ENCODE data around the gene CPA2. TPM values are rescaled to one million over a fixed set of nuclear protein-coding genes. Genes with fewer than 3 reads are reported as not detected.

CPA2 gene
- total and polyA plus RNA-seq, 2 experiments from 2014 or later: 198 to 303 TPM

DNA sequence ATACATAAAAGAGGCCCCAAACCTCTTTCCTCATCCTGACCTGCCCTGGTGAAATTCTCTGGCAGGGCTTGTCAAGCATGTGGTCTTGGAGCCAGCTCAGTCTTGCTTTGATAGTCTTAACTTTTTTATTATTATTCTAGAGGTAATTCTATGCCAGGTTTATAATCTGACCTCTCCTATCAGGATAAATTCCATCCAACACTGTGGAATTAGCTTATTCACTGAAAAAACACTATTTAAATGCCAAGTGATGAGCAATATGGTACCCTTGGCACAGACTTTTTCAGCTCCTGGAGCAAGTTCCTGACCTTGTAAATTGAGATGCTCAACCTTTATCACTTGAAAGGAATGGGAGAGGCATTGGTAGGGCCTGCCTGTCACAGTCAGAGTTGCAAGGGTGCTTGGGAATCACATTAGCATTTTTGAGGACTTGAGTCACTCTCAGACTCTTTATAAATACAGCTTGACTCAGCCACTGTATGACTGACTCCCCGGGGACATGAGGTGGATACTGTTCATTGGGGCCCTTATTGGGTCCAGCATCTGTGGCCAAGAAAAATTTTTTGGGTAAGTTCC, 26.1 kb downstream of the CPA2 start, which contains the start of gene CPA4:
Gene CPA4, plus strand, starts transcription at position 480 of the 576 bp plus-strand sequence. Its CDS starts 20 bp downstream, at position 500.
- H4K20me1 ChIP-seq (ENCODE audit: insufficient read depth, poor library complexity, severe bottlenecking): no peaks in the 10 kb centered on the region
- no peaks in the 10 kb centered on the region for H3K36me3 ChIP-seq (replicated peaks; ENCODE audit: insufficient read depth, low read depth)
- no peaks in the 10 kb centered on the region for H3K27me3 ChIP-seq
- WGBS (ENCODE audit: low lambda C conversion rate, missing lambda C conversion rate): 44% methylated on average over 1 of the region's 1 CpG
- H2AFZ ChIP-seq: no peak within 1 kb of the TSS
- no peaks in the 10 kb centered on the region for H3K4me1 ChIP-seq (ENCODE audit: insufficient read depth)
- DNase-seq (ENCODE audit: low spot score): no peak
- H3K4me3 ChIP-seq: no peak within 1 kb of the TSS
- TF ChIP-seq EZH2 (IDR thresholded peaks at IDR 0.05; ENCODE audit: borderline replicate concordance): no peak
- TF ChIP-seq, protein P1, sequence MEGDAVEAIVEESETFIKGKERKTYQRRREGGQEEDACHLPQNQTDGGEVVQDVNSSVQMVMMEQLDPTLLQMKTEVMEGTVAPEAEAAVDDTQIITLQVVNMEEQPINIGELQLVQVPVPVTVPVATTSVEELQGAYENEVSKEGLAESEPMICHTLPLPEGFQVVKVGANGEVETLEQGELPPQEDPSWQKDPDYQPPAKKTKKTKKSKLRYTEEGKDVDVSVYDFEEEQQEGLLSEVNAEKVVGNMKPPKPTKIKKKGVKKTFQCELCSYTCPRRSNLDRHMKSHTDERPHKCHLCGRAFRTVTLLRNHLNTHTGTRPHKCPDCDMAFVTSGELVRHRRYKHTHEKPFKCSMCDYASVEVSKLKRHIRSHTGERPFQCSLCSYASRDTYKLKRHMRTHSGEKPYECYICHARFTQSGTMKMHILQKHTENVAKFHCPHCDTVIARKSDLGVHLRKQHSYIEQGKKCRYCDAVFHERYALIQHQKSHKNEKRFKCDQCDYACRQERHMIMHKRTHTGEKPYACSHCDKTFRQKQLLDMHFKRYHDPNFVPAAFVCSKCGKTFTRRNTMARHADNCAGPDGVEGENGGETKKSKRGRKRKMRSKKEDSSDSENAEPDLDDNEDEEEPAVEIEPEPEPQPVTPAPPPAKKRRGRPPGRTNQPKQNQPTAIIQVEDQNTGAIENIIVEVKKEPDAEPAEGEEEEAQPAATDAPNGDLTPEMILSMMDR (IDR thresholded peaks at IDR 0.05; ENCODE audit: poor library complexity): no peak
- TF ChIP-seq EZH2phosphoT487 (IDR thresholded peaks at IDR 0.05; ENCODE audit: low read depth, severe bottlenecking, unreplicated experiment): no peak
- no peak within 1 kb of the TSS for H3K4me2 ChIP-seq
- no peaks in the 10 kb centered on the region for H3K79me2 ChIP-seq
- no peaks in the 10 kb centered on the region for H3K9me3 ChIP-seq (ENCODE audit: low read depth)
- H3K9me2 ChIP-seq (replicated peaks; ENCODE audit: insufficient read depth): no peaks in the 10 kb centered on the region
- H3K27ac ChIP-seq: no peak within 1 kb of the TSS

DNA sequence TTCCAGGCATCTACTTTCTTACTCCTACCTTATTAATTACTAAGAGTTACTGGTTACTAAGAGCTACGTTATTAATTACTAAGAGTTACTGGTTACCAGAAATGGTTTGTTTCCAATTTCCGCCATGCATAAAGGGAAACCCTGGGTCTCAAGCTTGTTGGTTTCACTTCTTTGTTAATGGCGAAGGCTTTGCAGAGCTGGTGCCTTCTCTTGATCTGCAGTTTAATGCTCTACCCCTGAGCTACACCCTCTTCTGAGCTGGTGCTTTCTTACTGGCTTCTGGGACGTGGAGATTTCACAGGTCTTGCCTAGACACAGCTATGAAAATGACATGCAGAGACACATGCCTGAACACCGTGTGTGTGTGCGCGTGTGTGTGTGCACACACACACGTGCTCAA, 26.9 kb downstream of the CPA2 start:
- no peaks in the 10 kb centered on the region for H3K4me1 ChIP-seq (ENCODE audit: insufficient read depth)
- H3K4me3 ChIP-seq: no peak overlapping the region
- DNase-seq (ENCODE audit: low spot score): no peak
- H3K4me2 ChIP-seq: no peak overlapping the region
- no peaks in the 10 kb centered on the region for H3K36me3 ChIP-seq (replicated peaks; ENCODE audit: insufficient read depth, low read depth)
- WGBS (ENCODE audit: low lambda C conversion rate, missing lambda C conversion rate): 93% methylated on average over 8 of the region's 8 CpGs
- no peaks in the 10 kb centered on the region for H3K79me2 ChIP-seq
- no peaks in the 10 kb centered on the region for H4K20me1 ChIP-seq (ENCODE audit: insufficient read depth, poor library complexity, severe bottlenecking)
- no peaks in the 10 kb centered on the region for H3K9me3 ChIP-seq (ENCODE audit: low read depth)
- H2AFZ ChIP-seq: no peak overlapping the region
- H3K27me3 ChIP-seq: no peaks in the 10 kb centered on the region
- no peaks in the 10 kb centered on the region for H3K9me2 ChIP-seq (replicated peaks; ENCODE audit: insufficient read depth)
- TF ChIP-seq, protein P1 (IDR thresholded peaks at IDR 0.05; ENCODE audit: poor library complexity): no peak
- no peak for TF ChIP-seq EZH2 (IDR thresholded peaks at IDR 0.05; ENCODE audit: borderline replicate concordance)
- TF ChIP-seq EZH2phosphoT487 (IDR thresholded peaks at IDR 0.05; ENCODE audit: low read depth, severe bottlenecking, unreplicated experiment): no peak
- H3K27ac ChIP-seq: no peak overlapping the region

DNA sequence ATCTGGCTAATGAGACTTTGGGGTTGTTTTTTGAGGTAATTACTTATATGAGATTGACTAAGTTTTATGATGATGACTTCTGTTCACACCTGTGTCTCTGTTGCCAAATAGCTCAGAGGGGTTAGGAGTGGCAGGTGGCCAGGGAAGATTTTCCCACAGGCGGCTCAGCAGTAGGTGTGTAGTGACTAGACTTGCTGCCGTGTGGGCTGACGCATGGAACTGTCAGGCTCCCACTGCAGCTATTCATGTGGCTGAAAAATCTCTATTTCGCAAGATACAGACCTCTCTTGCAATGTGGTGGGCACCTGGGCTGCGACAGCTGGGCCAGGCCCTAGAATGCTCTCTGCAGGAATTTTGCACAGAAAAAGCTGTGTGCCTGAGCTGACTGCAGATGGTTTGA, 27.7 kb downstream of the CPA2 start:
- H2AFZ ChIP-seq: no peak overlapping the region
- no peak overlapping the region for H3K4me2 ChIP-seq
- no peak overlapping the region for H3K27ac ChIP-seq
- 81% methylated on average over 5 of the region's 5 CpGs for WGBS (ENCODE audit: low lambda C conversion rate, missing lambda C conversion rate)
- H3K9me2 ChIP-seq (replicated peaks; ENCODE audit: insufficient read depth): no peaks in the 10 kb centered on the region
- TF ChIP-seq EZH2phosphoT487 (IDR thresholded peaks at IDR 0.05; ENCODE audit: low read depth, severe bottlenecking, unreplicated experiment) (no peak), EZH2 (IDR thresholded peaks at IDR 0.05; ENCODE audit: borderline replicate concordance) (no peak)
- TF ChIP-seq, protein P1 (IDR thresholded peaks at IDR 0.05; ENCODE audit: poor library complexity): no peak
- no peaks in the 10 kb centered on the region for H3K79me2 ChIP-seq
- H3K4me3 ChIP-seq: no peak overlapping the region
- no peaks in the 10 kb centered on the region for H3K9me3 ChIP-seq (ENCODE audit: low read depth)
- DNase-seq (ENCODE audit: low spot score): no peak
- H3K27me3 ChIP-seq: no peaks in the 10 kb centered on the region
- no peaks in the 10 kb centered on the region for H4K20me1 ChIP-seq (ENCODE audit: insufficient read depth, poor library complexity, severe bottlenecking)
- H3K4me1 ChIP-seq (ENCODE audit: insufficient read depth): no peaks in the 10 kb centered on the region
- H3K36me3 ChIP-seq (replicated peaks; ENCODE audit: insufficient read depth, low read depth): no peaks in the 10 kb centered on the region

Data from hepatocyte (in vitro differentiated cells).